ENCODE results near the gene VAPA. TPM values are rescaled to one million over a fixed set of nuclear protein-coding genes. Genes with fewer than 3 reads are reported as not detected.

Gene VAPA
- total RNA-seq, 1 experiment from 2014 or later: 138 TPM

DNA sequence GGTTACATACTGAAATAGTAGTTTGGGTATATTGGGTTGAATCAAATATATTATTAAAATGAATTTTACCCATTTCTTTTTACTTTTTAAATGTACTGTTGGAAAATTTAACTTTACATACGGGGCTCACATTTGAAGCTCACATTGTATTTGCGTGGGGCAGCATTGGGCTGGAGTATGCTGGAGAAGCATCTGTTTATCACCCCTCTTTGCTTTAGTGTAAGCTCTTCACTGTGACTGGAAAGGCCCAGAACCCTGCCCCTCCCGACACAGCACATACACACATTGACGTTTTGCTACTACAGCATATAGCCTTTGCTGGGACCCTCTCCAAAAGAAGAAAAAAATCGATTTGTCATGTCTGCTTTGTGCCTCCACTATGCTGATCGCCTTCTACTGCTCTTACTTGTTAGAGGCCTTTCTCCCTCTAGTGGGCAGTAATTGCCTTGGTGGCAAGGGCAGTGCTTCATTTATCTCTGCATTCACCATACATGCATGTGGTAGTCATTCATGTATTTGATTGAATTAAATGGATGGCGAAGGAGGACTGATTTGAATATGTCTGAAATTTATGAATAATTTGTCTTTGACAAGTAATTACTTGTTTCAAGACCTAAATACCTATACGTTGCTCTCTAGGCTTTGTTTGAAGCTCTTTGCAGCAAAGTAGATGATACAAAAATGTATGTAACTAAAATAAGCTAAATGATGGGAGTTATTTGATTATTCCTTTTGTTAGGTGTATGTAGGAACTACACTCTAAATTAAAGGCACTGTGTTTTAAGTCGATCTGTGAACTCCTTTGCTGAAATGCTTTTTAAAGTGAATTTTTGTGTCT lies 37.4 kb downstream of the VAPA start:
- DNase-seq: peak; percentile 77
- Histone ChIP-seq H3K27ac (ENCODE audit: low read length) (no peak overlapping the region), H3K4me2 (ENCODE audit: low read depth, low read length, poor library complexity, severe bottlenecking) (no peak overlapping the region), H3K4me1 (ENCODE audit: low read length) (no peaks in the 10 kb centered on the region), H3K9me2 (replicated peaks; ENCODE audit: insufficient read depth, low read length) (no peaks in the 10 kb centered on the region), H3K79me2 (ENCODE audit: low read length) (peaks cover 29% of the 10 kb centered on the region), H3K36me3 (ENCODE audit: insufficient read depth, low read length) (peaks cover 58% of the 10 kb centered on the region; the same call in 1 of the 2 replicates), H4K20me1 (ENCODE audit: insufficient read depth, low read depth, low read length) (peaks cover 36% of the 10 kb centered on the region), H2AFZ (ENCODE audit: low read length) (no peak overlapping the region), H3K4me3 (ENCODE audit: low read length) (no peak overlapping the region), H3K27me3 (ENCODE audit: low read length) (no peaks in the 10 kb centered on the region), H3K9me3 (ENCODE audit: low read length) (no peaks in the 10 kb centered on the region), H3K9ac (ENCODE audit: low read length) (no peak overlapping the region)

DNA sequence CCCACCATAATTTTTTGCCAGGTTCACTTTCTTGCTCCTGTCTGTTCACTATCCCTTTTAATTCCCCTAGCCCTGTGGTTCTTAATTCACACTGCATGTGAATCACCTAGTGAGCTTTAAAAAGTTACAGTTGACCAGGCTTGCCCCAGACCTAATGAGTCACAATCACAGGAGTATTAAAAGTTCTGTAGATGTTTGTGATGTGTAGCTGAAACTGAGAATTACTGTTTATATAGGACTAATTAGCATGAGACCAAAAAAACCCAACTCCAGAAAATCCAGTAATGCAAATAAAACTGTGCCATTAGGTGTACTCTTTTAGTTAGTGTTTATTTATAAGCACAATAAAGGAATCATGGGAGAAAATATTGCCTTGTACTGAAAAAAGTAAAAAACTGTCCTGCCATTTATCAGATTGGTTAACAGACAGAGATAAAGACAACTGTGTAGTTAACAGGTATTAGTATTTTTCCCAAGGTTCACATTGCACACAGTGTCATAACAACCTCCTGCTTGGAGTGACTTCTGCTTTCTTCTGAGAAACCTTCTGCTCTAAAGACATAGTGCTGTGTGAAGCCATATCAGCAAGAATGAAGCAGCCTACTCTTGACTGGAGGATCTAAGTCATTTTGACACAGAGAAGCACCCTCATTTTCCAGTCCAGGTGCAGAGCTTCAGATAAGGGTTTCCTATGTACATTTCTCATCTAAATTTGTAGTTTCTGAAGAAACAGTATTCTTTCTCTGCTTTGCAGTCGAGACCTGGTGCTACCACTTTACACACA lies 39.0 kb downstream of the VAPA start:
- H3K4me1 ChIP-seq (ENCODE audit: low read length): no peaks in the 10 kb centered on the region
- H3K9me3 ChIP-seq (ENCODE audit: low read length): no peaks in the 10 kb centered on the region
- peaks cover 36% of the 10 kb centered on the region for H4K20me1 ChIP-seq (ENCODE audit: insufficient read depth, low read depth, low read length)
- no peaks in the 10 kb centered on the region for H3K9me2 ChIP-seq (replicated peaks; ENCODE audit: insufficient read depth, low read length)
- peaks cover 47% of the 10 kb centered on the region; the same call in 1 of the 2 replicates for H3K36me3 ChIP-seq (ENCODE audit: insufficient read depth, low read length)
- H3K9ac ChIP-seq (ENCODE audit: low read length): no peak overlapping the region
- H3K4me3 ChIP-seq (ENCODE audit: low read length): no peak overlapping the region
- no peak overlapping the region for H3K27ac ChIP-seq (ENCODE audit: low read length)
- no peak overlapping the region for H3K4me2 ChIP-seq (ENCODE audit: low read depth, low read length, poor library complexity, severe bottlenecking)
- peaks cover 21% of the 10 kb centered on the region for H3K79me2 ChIP-seq (ENCODE audit: low read length)
- no peak for DNase-seq
- no peaks in the 10 kb centered on the region for H3K27me3 ChIP-seq (ENCODE audit: low read length)
- no peak overlapping the region for H2AFZ ChIP-seq (ENCODE audit: low read length)

DNA sequence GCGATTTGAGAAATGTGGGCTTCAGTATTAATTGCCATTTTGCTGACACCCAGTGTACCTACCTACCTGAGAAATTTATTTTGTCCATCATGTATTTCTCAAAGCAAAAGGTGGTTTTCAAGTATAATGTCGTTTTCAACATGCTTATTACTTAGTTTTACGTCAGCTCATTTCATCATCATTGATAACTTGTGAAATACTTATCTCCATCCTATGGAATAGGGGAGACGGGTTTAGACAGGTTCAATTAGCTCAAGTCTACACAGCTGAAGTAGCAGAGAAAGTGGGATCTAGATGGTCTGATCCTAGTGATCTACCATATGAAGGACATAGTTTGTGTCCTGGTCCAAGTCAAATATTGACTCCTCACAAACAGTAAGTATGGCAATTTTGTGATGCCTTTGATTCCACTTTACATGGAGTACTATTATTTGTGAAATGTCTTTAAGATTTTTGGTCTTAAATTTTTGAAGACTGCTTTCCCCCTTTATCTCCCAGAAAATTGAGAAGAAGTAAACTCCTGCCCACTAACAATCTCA lies 45.1 kb downstream of the VAPA start:
- H3K36me3 ChIP-seq (ENCODE audit: insufficient read depth, low read length): peaks cover 16% of the 10 kb centered on the region; the same call in 1 of the 2 replicates
- no peak for DNase-seq
- H4K20me1 ChIP-seq (ENCODE audit: insufficient read depth, low read depth, low read length): peaks cover 18% of the 10 kb centered on the region
- H3K4me3 ChIP-seq (ENCODE audit: low read length): no peak overlapping the region
- no peak overlapping the region for H2AFZ ChIP-seq (ENCODE audit: low read length)
- no peaks in the 10 kb centered on the region for H3K27me3 ChIP-seq (ENCODE audit: low read length)
- no peak overlapping the region for H3K4me2 ChIP-seq (ENCODE audit: low read depth, low read length, poor library complexity, severe bottlenecking)
- H3K4me1 ChIP-seq (ENCODE audit: low read length): no peaks in the 10 kb centered on the region
- H3K9me2 ChIP-seq (replicated peaks; ENCODE audit: insufficient read depth, low read length): no peaks in the 10 kb centered on the region
- no peaks in the 10 kb centered on the region for H3K79me2 ChIP-seq (ENCODE audit: low read length)
- no peaks in the 10 kb centered on the region for H3K9me3 ChIP-seq (ENCODE audit: low read length)
- H3K9ac ChIP-seq (ENCODE audit: low read length): no peak overlapping the region
- no peak overlapping the region for H3K27ac ChIP-seq (ENCODE audit: low read length)

GRCh38 chr18:9959564-9959963 lies 45.7 kb downstream of the VAPA start:
- no peak overlapping the region for H2AFZ ChIP-seq (ENCODE audit: low read length)
- no peaks in the 10 kb centered on the region for H3K79me2 ChIP-seq (ENCODE audit: low read length)
- H3K9me2 ChIP-seq (replicated peaks; ENCODE audit: insufficient read depth, low read length): no peaks in the 10 kb centered on the region
- peaks cover 10% of the 10 kb centered on the region; the same call in 1 of the 2 replicates for H3K36me3 ChIP-seq (ENCODE audit: insufficient read depth, low read length)
- no peak overlapping the region for H3K4me3 ChIP-seq (ENCODE audit: low read length)
- H3K27me3 ChIP-seq (ENCODE audit: low read length): no peaks in the 10 kb centered on the region
- no peaks in the 10 kb centered on the region for H3K4me1 ChIP-seq (ENCODE audit: low read length)
- no peak for DNase-seq
- no peak overlapping the region for H3K4me2 ChIP-seq (ENCODE audit: low read depth, low read length, poor library complexity, severe bottlenecking)
- H4K20me1 ChIP-seq (ENCODE audit: insufficient read depth, low read depth, low read length): peaks cover 18% of the 10 kb centered on the region
- H3K9me3 ChIP-seq (ENCODE audit: low read length): no peaks in the 10 kb centered on the region
- H3K27ac ChIP-seq (ENCODE audit: low read length): no peak overlapping the region
- no peak overlapping the region for H3K9ac ChIP-seq (ENCODE audit: low read length)

GRCh38 chr18:9960258-9960904 lies 46.6 kb downstream of the VAPA start:
- H3K4me1 ChIP-seq (ENCODE audit: low read length): no peaks in the 10 kb centered on the region
- no peak overlapping the region for H3K4me3 ChIP-seq (ENCODE audit: low read length)
- H3K79me2 ChIP-seq (ENCODE audit: low read length): no peaks in the 10 kb centered on the region
- no peaks in the 10 kb centered on the region for H3K9me3 ChIP-seq (ENCODE audit: low read length)
- peaks cover 2% of the 10 kb centered on the region; the same call in 1 of the 2 replicates for H3K36me3 ChIP-seq (ENCODE audit: insufficient read depth, low read length)
- H2AFZ ChIP-seq (ENCODE audit: low read length): no peak overlapping the region
- no peaks in the 10 kb centered on the region for H3K9me2 ChIP-seq (replicated peaks; ENCODE audit: insufficient read depth, low read length)
- no peaks in the 10 kb centered on the region for H3K27me3 ChIP-seq (ENCODE audit: low read length)
- no peak for DNase-seq
- no peak overlapping the region for H3K27ac ChIP-seq (ENCODE audit: low read length)
- H3K9ac ChIP-seq (ENCODE audit: low read length): no peak overlapping the region
- H3K4me2 ChIP-seq (ENCODE audit: low read depth, low read length, poor library complexity, severe bottlenecking): no peak overlapping the region
- peaks cover 18% of the 10 kb centered on the region for H4K20me1 ChIP-seq (ENCODE audit: insufficient read depth, low read depth, low read length)

DNA sequence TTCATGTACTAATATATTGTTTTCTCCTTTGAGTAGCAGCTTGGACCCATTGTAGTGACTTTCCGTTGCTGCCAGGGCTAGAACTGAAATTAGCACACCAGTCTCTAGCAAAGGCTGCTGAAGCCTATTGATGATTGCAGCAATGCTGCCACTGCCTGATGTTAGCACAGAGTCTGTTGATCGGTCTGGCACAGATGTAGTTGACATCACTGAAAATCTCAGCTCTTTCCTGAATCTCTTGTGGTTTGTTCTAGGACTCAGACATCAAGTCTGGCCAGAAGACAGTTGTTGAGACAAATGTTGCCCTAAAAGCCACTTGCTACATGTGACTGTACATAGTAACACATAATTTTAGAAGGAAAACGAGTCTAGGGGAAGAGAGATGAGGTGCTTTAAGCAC lies 47.2 kb downstream of the VAPA start:
- no peak for DNase-seq

DNA sequence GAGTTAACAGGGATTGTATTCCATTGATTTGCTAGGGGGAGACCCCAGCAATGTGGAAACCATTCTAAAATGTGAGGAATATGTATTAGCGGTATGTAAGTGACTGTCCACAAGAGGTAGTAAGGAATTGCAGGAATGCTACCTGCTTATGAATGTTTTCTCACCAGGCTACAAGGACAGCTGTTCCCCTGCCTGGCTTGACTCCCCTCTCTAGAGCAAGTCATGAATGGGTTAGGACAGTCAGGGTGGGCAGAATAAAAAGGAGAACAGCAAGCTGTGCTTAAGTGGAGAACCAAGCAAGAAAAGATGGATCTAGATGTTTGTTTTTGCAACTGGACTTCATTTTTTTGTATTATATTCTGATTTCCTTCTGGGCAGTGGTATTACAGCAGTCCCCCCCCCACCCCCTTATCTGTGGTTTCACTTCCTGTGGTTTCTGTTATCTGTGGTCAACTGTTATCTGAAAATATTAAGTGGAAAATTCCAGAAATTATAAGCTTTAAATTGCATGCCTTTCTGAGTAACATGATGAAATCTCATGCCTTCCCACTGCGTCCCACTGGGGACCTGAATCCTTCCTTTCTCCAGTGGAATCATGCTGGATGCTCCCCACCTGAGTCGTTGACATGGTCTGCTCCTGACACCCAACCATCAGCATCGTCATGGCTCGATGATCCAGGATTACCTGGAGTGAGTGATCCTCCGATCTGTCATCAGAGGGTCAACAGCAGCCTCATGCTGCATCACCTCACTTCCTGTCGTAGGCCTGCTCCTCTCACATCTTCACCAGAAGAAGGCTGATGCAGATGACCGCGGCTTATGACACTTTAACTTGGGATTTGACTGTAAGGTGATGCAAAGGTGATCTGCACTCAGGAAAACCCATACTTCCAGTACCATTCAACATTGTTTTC lies 52.2 kb downstream of the VAPA start:
- no peak overlapping the region for H2AFZ ChIP-seq (ENCODE audit: low read length)
- no peak overlapping the region for H3K27ac ChIP-seq (ENCODE audit: low read length)
- no peak overlapping the region for H3K4me2 ChIP-seq (ENCODE audit: low read depth, low read length, poor library complexity, severe bottlenecking)
- no peak overlapping the region for H3K9ac ChIP-seq (ENCODE audit: low read length)
- H3K9me3 ChIP-seq (ENCODE audit: low read length): no peaks in the 10 kb centered on the region
- H3K27me3 ChIP-seq (ENCODE audit: low read length): no peaks in the 10 kb centered on the region
- H3K36me3 ChIP-seq (ENCODE audit: insufficient read depth, low read length): no peaks in the 10 kb centered on the region
- no peaks in the 10 kb centered on the region for H3K9me2 ChIP-seq (replicated peaks; ENCODE audit: insufficient read depth, low read length)
- no peaks in the 10 kb centered on the region for H3K79me2 ChIP-seq (ENCODE audit: low read length)
- peaks cover 3% of the 10 kb centered on the region; the same call in 1 of the 2 replicates for H3K4me1 ChIP-seq (ENCODE audit: low read length)
- 0 out of 2 replicates have a peak, but pooled peaks cover 5% of the 10 kb centered on the region for H4K20me1 ChIP-seq (ENCODE audit: insufficient read depth, low read depth, low read length)
- DNase-seq: no peak
- no peak overlapping the region for H3K4me3 ChIP-seq (ENCODE audit: low read length)

More for the DNA sequence above, 47.2 kb downstream of the VAPA start:
- Histone ChIP-seq H3K27me3 (ENCODE audit: low read length) (no peaks in the 10 kb centered on the region), H3K4me1 (ENCODE audit: low read length) (peaks cover 3% of the 10 kb centered on the region; the same call in 1 of the 2 replicates), H3K4me3 (ENCODE audit: low read length) (no peak overlapping the region), H3K9me3 (ENCODE audit: low read length) (no peaks in the 10 kb centered on the region), H4K20me1 (ENCODE audit: insufficient read depth, low read depth, low read length) (peaks cover 13% of the 10 kb centered on the region), H3K79me2 (ENCODE audit: low read length) (no peaks in the 10 kb centered on the region), H3K27ac (ENCODE audit: low read length) (no peak overlapping the region), H3K9ac (ENCODE audit: low read length) (no peak overlapping the region), H3K9me2 (replicated peaks; ENCODE audit: insufficient read depth, low read length) (no peaks in the 10 kb centered on the region), H2AFZ (ENCODE audit: low read length) (no peak overlapping the region), H3K36me3 (ENCODE audit: insufficient read depth, low read length) (no peaks in the 10 kb centered on the region), H3K4me2 (ENCODE audit: low read depth, low read length, poor library complexity, severe bottlenecking) (no peak overlapping the region)
